Smooth muscle cell (in vitro differentiated cells): ENCODE measurements around the gene NDE1. TPM values are rescaled to one million over a fixed set of nuclear protein-coding genes. Genes with fewer than 3 reads are reported as not detected.

Experiments used
- DNase-seq: peaks from one replicate; lab custom pipeline; 2025; ENCODE audit not compliant: unreplicated experiment; lab: John Stamatoyannopoulos, UW
- H2AFZ ChIP-seq: fragments of 200-600 bp; sonication (generic); 2 replicates; pipeline ENCODE4 v1.6.0; 2016; ENCODE audit warnings: antibody characterized with exemption, low read depth, mild to moderate bottlenecking
- H3F3A ChIP-seq: fragments of 200-600 bp; sonication (generic); 2 replicates; pipeline ENCODE4 v1.6.0; 2017; ENCODE audit warnings: antibody characterized with exemption, low read depth
- H3K27ac ChIP-seq: fragments of 200-600 bp; sonication (generic); 2 replicates; pipeline ENCODE4 v1.5.1; 2016; ENCODE audit warnings: low read depth, mild to moderate bottlenecking
- H3K27me3 ChIP-seq: fragments of 200-600 bp; sonication (generic); 2 replicates; pipeline ENCODE4 v1.6.1; 2016; ENCODE audit warnings: low read depth, mild to moderate bottlenecking
- H3K36me3 ChIP-seq: fragments of 200-600 bp; sonication (generic); 2 replicates; pipeline ENCODE4 v1.5.1; 2016; ENCODE audit warnings: low read depth
- H3K4me1 ChIP-seq: fragments of 200-600 bp; sonication (generic); 2 replicates; pipeline ENCODE4 v1.5.1; 2016; ENCODE audit warnings: low read depth
- H3K4me2 ChIP-seq: fragments of 200-600 bp; sonication (generic); 2 replicates; pipeline ENCODE4 v1.6.0; 2016; ENCODE audit warnings: mild to moderate bottlenecking
- H3K4me3 ChIP-seq: fragments of 200-600 bp; sonication (generic); 2 replicates; pipeline ENCODE4 v1.5.1; 2016; ENCODE audit warnings: mild to moderate bottlenecking
- H3K79me2 ChIP-seq: fragments of 200-600 bp; sonication (generic); 2 replicates; pipeline ENCODE4 v1.6.0; 2016; ENCODE audit warnings: low read depth, mild to moderate bottlenecking
- H3K9ac ChIP-seq: fragments of 200-600 bp; sonication (generic); 2 replicates; pipeline ENCODE4 v1.6.0; 2016; ENCODE audit warnings: low read depth
- H3K9me3 ChIP-seq: fragments of 200-600 bp; sonication (generic); replicated peaks from 2 replicates; pipeline ENCODE4 v1.5.1; 2016; ENCODE audit warnings: low read depth
- H4K20me1 ChIP-seq: fragments of 200-600 bp; sonication (generic); 2 replicates; pipeline ENCODE4 v1.6.0; 2016; ENCODE audit warnings: low read depth
- WGBS: methylation state at CpG from one replicate; pipeline ENCODE4 v1.1.7; 2016; ENCODE audit warnings: low lambda C conversion rate; 5-methylcytosine and 5-hydroxymethylcytosine counted together
- polyA plus RNA-seq: library from polyadenylated mRNA; unstranded; fragments of >200 nt; fragmentation: Nextera tagmentation; extraction: Ambion mirVana; gene quantifications from 2 replicates; pipeline ENCODE4 v1.2.1, GENCODE V29; 2016
- total RNA-seq: library from RNA; depleted of rRNA; stranded (reverse); fragments of >200 nt; gene quantifications from 2 replicates; pipeline ENCODE4 v1.2.3, GENCODE V29; 2014
- TF ChIP-seq, protein P1 (sequence below): fragments of 200-600 bp; sonication (generic); IDR thresholded peaks from 2 replicates; pipeline ENCODE4 v1.5.1; 2017; ENCODE audit warnings: borderline replicate concordance, mild to moderate bottlenecking, antibody characterized with exemption; ENCODE audit not compliant: insufficient read depth, poor library complexity, severe bottlenecking

NDE1 gene
- total and polyA plus RNA-seq, 2 experiments from 2014 or later = 12.2 to 17.9 TPM

DNA sequence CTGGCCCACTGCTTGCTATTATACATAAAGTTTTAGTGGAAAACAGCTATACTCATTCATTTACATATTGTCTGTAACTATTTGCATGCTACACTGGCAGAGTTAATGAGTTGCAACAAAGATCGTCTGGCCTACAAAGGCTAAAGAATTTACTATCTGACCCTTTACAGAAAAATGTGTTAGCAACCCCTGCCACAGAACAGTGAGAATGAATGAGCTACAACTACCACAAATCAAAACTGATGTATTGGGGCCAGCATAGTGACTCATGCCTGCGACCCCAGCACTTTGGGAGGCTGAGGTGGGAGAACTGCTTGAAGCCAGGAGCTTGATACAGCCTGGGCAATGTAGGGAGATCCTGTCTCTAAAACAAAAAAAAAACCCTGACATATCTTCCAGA, 114.1 kb downstream of the NDE1 start:
- no peak overlapping the region for H3K4me3 ChIP-seq
- no peak for DNase-seq
- no peaks in the 10 kb centered on the region for H3K79me2 ChIP-seq
- H3K27ac ChIP-seq = no peak overlapping the region
- no peak overlapping the region for H3K9ac ChIP-seq
- H3K27me3 ChIP-seq = peaks cover 45% of the 10 kb centered on the region
- 70% methylated on average over 2 of the region's 2 CpGs for WGBS
- no peaks in the 10 kb centered on the region for H4K20me1 ChIP-seq
- no peak overlapping the region for H2AFZ ChIP-seq
- no peaks in the 10 kb centered on the region for H3K9me3 ChIP-seq
- TF ChIP-seq, protein P1, sequence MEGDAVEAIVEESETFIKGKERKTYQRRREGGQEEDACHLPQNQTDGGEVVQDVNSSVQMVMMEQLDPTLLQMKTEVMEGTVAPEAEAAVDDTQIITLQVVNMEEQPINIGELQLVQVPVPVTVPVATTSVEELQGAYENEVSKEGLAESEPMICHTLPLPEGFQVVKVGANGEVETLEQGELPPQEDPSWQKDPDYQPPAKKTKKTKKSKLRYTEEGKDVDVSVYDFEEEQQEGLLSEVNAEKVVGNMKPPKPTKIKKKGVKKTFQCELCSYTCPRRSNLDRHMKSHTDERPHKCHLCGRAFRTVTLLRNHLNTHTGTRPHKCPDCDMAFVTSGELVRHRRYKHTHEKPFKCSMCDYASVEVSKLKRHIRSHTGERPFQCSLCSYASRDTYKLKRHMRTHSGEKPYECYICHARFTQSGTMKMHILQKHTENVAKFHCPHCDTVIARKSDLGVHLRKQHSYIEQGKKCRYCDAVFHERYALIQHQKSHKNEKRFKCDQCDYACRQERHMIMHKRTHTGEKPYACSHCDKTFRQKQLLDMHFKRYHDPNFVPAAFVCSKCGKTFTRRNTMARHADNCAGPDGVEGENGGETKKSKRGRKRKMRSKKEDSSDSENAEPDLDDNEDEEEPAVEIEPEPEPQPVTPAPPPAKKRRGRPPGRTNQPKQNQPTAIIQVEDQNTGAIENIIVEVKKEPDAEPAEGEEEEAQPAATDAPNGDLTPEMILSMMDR = no peak
- H3K4me1 ChIP-seq = no peaks in the 10 kb centered on the region
- no peak overlapping the region for H3K4me2 ChIP-seq
- no peaks in the 10 kb centered on the region for H3F3A ChIP-seq
- H3K36me3 ChIP-seq = no peaks in the 10 kb centered on the region

GRCh38 chr16:15765116-15765515, 115.1 kb downstream of the NDE1 start:
- Histone ChIP-seq H3F3A (no peaks in the 10 kb centered on the region), H3K36me3 (no peaks in the 10 kb centered on the region), H3K4me3 (no peak overlapping the region), H3K4me1 (no peaks in the 10 kb centered on the region), H3K79me2 (no peaks in the 10 kb centered on the region), H3K4me2 (no peak overlapping the region), H3K9me3 (no peaks in the 10 kb centered on the region), H2AFZ (no peak overlapping the region), H3K27me3 (peaks cover 45% of the 10 kb centered on the region), H4K20me1 (no peaks in the 10 kb centered on the region), H3K9ac (no peak overlapping the region), H3K27ac (no peak overlapping the region)
- no peak for DNase-seq
- TF ChIP-seq, protein P1 = no peak
- WGBS = 72% methylated on average over 4 of the region's 4 CpGs

GRCh38 chr16:15765880-15766279, 115.8 kb downstream of the NDE1 start:
- Histone ChIP-seq H3K9ac (no peak overlapping the region), H4K20me1 (no peaks in the 10 kb centered on the region), H2AFZ (no peak overlapping the region), H3K9me3 (no peaks in the 10 kb centered on the region), H3K4me1 (no peaks in the 10 kb centered on the region), H3K27me3 (peaks cover 49% of the 10 kb centered on the region), H3K36me3 (no peaks in the 10 kb centered on the region), H3K27ac (no peak overlapping the region), H3K79me2 (no peaks in the 10 kb centered on the region), H3F3A (no peaks in the 10 kb centered on the region), H3K4me2 (no peak overlapping the region), H3K4me3 (no peak overlapping the region)
- DNase-seq = no peak
- TF ChIP-seq, protein P1 = peak; percentile 52
- WGBS = 29% methylated on average over 3 of the region's 3 CpGs

DNA sequence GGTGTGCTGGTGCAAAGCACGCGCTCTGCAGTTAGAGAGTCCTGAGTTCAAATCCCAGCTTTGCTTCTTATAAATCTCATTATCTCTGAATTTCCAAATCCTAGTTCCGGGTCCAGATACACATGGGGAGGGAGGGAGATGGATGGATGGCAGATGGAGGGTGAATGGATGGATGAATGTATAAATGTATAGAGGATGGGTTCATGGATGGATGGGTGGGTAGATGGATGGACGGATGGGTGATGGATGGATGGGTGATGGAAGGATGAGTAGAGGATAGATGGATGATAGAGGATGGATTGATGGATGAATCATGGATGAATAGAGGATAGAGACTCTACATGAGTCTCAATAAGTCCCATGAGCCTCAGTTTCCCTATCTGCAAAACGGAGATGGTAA, 116.9 kb downstream of the NDE1 start:
- Histone ChIP-seq H3K36me3 (no peaks in the 10 kb centered on the region), H3K4me2 (no peak overlapping the region), H3K4me1 (no peaks in the 10 kb centered on the region), H3K4me3 (no peak overlapping the region), H3F3A (no peaks in the 10 kb centered on the region), H3K9ac (no peak overlapping the region), H4K20me1 (no peaks in the 10 kb centered on the region), H2AFZ (no peak overlapping the region), H3K27ac (no peak overlapping the region), H3K9me3 (no peaks in the 10 kb centered on the region), H3K79me2 (no peaks in the 10 kb centered on the region), H3K27me3 (peaks cover 51% of the 10 kb centered on the region)
- TF ChIP-seq, protein P1 = no peak
- DNase-seq = no peak
- 93% methylated on average over 5 of the region's 5 CpGs for WGBS
